Measurements from ENCODE around the gene CA14.
"Not testable (repeated sequence)": the region's sequence is repeated elsewhere in the genome, so short reads cannot be mapped to it uniquely, and the experiment has no call there.

Gene CA14

DNA sequence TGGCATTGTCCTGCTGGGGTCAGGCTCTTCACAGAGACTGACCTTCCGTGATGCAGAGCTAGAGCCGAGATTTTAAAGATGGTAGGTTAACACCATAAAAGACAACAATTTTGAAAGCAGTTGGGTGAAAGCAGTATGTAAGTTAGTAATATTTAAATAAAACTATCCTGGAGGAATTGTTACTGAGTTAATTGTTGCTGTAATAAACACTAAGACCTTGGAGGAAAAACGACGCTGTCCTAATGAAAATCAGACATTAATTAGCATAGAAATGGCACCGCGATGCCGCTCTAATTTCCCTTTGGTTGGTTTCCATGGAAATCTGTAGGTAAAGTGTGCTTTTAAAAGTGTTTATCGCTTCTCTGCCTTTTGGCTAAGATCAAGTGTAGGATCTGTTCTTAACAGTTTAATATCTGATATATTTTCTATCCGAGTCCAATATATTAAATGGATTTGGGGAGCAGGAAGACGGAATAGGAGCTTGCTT lies 20.9 kb upstream of the CA14 start:
- no peak for DNase-seq

DNA sequence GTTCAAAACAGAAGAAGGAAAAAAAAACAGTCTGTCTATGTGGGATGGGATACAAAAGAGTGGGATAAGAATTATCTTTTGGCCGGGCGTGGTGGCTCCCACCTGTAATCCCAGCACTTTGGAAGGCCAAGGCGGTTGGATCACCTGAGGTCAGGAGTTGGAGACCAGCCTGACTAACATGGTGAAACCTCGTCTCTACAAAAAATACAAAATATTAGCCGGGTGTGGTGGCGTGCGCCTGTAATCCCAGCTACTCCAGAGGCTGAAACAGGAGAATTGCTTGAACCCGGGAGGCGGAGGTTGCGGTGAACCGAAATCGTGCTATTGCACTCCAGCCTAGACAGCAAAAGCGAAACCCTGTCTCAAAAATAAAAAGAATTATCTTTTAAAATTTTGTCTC lies 20.4 kb upstream of the CA14 start:
- DNase-seq: not testable (repeated sequence)

DNA sequence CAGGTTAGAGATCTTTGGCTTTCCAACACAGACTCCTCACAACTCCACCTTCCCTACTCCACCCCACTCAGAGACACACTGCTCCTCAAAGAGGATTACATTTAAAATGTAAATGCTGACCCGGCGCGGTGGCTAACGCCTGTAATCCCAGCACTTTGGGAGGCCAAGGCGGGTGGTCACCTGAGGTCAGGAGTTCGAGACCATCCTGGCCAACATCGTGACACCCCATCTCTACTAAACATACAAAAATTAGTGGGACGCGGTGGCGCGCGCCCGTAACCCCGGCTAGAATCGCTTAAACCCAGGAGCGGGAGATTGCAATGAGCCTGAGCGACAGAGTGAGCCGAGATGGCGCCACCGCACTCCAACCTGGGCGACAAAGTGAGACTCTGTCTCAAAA lies 19.8 kb upstream of the CA14 start:
- DNase-seq: no peak

- DNase-seq: no peak
Observed at GRCh38 chr1:150243003-150243402, 14.6 kb upstream of the CA14 start.

GRCh38 chr1:150249936-150250335 lies 7.6 kb upstream of the CA14 start:
- no peak for DNase-seq

DNA sequence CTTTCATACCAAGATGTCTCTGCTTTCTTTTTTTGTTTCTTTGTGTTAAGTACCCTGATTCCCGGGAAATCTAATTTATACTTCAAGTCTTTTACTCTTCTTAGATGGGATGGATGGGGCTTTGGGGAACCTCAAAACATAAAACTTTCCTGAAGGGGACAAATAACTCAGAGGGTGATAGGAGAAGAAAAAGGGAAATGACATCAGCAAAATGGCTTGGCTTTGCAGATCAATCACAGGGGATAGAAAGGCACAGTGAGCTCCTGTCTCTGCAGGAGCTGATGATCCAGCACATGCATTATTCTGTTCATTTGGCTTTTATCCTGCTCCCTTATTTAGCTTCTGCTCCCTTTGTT lies 1.4 kb upstream of the CA14 start:
- DNase-seq: no peak

DNA sequence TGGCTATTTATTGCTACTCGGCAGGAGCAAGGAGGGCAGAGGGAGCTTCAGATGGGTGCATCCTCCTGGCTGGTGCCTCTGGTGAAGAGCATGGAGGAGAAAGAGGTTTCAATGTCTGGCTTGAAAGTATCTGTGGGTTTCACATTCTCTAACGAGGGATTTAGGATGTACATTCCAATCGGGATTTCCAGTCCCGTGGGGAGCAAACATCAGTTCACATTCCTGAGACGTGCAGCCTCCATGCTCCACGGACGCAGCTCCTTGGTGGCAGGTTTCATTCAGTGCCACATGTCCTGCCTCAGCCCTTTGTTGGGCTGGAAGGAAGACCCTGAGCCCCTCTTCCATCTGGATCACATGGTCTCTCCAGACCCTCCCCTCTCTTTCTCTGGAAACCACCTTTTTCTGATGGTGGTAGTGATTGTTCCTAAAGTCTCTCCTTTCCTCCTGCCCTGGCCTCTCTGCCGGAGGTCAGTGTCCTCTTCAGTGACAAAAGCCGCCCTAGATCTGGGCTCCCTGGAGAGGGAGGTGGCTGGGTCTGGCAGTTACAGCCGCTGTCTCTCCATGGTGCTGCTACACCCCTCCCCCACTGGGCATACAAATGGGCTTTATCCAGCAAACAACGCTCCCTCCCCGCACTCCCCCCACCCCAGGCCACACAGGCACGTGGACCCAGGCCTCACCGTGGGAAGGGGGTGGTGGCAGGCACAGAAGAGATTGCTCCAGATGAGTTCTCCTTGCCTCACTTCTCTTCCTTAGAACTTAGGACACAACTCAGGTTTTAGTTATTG lies 826 bp upstream of the CA14 start:
- DNase-seq: no peak

GRCh38 chr1:150259217-150259616 lies 1.6 kb downstream of the CA14 start:
- no peak for DNase-seq

GRCh38 chr1:150259758-150260669 lies 2.4 kb downstream of the CA14 start:
- DNase-seq: no peak

DNA sequence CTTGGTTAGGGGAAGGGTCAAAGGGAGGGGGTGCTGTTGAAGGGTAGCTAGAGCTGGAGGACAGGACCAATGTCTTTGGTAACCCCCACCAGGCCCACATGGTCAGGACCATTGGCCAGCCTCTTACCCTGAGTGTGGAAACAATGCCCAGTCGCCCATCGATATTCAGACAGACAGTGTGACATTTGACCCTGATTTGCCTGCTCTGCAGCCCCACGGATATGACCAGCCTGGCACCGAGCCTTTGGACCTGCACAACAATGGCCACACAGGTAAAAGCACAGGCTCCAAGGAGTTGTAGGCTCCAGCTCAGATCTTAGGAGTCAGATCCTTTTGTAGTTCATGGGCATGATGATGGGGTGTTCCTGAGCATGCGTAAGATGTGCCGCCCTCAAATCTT lies 3.8 kb downstream of the CA14 start:
- DNase-seq: no peak

DNA sequence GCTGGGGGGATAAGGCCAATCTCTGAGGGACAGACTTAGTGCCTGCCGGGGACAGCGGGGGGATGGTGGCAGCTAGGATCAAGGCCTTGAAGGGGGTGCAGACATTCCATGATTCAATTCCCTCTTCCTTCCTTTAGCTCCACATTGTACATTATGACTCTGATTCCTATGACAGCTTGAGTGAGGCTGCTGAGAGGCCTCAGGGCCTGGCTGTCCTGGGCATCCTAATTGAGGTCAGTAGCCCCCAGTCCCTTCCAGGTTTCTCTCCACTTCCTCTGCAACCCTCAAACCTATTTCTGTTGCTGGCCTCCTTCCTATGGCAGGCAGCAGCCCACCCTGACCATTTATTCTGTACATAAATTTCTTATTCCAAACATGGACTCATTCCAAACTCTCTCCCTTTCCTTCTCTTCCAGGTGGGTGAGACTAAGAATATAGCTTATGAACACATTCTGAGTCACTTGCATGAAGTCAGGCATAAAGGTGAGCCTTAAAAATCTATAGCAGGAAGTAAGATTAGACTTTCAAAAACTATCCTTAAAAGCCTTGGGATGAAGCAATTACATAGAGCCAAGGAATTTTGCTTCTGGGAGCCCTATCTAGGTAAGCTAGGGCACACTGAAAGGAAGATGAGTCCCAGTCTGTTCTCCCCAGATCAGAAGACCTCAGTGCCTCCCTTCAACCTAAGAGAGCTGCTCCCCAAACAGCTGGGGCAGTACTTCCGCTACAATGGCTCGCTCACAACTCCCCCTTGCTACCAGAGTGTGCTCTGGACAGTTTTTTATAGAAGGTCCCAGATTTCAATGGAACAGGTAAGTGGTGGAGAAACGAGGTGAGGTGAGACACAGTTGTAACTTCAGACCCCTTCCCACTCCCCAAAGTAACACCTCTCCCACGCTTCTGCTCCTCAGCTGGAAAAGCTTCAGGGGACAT lies 5.1 kb downstream of the CA14 start:
- no peak for DNase-seq

DNA sequence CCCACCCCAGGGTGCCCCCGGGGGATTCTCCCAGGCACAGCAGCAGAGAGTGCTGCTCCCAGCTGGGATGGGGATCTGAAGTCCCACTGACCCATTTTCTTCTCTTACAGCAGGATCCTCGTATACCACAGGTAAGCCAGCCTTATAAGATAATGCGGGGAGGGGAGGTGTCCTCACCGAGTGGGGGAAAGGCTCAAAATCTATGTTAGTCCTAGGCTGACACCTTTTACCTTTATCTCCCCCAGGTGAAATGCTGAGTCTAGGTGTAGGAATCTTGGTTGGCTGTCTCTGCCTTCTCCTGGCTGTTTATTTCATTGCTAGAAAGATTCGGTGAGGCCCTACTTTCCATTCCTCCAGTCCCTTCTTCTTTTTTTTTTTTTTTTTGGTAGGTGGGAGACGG lies 6.0 kb downstream of the CA14 start:
- DNase-seq: no peak

DNA sequence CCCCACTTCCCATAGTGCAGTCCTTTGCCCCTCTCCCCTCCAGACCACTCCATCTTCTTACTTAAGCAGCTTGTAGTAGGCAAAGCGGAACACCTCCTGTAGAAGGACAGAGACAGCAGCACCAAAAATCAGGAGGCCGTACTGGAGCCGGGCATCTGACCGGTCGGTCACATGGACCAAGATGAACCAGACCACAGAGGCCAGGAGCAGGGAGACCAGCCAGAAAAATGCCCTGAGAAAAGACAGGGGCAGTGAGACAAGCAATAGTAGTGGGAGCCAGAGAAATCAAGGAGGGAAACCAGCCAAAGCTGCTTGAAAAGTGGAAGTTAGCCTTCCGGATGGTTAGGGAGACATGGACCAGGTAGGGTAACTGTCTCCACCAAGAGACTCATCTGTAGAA lies 10.3 kb downstream of the CA14 start:
- no peak for DNase-seq

DNA sequence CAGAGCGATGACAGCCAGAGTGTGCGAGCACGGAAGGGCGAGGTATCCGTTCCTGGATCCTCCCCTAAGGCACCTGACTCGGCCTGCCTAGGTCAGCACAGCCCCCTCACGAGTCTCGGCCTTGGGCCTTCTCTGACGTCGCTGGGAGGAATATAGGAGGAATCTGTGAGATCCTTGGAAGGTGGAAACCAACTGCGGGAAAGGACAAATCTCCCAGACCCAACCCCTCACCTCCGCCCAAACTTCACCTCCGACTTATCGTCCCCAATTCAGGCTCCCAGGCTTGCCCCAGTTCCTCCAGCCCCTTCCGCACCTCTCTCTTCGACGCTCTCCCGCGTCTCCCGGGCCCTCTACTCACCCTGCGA lies 10.7 kb downstream of the CA14 start:
- DNase-seq: peak; percentile 54

GRCh38 chr1:150268705-150269403 lies 11.3 kb downstream of the CA14 start, which contains the start of gene APH1A:
Gene APH1A, minus strand, starts transcription at chr1:150269016. Its CDS starts 206 bp downstream, at chr1:150268810.
- DNase-seq: peak; percentile 97

DNA sequence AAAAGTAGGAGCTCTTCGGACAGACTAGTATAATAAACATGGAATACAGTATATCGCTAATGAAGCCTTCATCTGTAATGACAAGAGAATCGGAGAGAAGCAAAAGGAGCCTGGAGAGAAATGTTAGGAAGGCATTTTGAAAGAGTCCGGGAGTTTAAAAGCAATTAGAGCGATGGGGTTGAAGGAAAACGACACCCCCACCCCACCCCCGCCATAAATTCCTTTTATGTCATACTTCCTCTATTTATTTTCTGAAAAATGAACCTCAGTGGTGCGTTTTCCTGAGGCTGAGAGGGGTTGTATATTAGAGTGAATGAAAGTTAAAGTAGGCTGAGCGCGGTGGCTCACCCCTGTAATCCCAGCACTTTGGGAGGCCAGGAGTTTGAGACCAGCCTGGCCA lies 11.9 kb downstream of the CA14 start:
- no peak for DNase-seq

DNA sequence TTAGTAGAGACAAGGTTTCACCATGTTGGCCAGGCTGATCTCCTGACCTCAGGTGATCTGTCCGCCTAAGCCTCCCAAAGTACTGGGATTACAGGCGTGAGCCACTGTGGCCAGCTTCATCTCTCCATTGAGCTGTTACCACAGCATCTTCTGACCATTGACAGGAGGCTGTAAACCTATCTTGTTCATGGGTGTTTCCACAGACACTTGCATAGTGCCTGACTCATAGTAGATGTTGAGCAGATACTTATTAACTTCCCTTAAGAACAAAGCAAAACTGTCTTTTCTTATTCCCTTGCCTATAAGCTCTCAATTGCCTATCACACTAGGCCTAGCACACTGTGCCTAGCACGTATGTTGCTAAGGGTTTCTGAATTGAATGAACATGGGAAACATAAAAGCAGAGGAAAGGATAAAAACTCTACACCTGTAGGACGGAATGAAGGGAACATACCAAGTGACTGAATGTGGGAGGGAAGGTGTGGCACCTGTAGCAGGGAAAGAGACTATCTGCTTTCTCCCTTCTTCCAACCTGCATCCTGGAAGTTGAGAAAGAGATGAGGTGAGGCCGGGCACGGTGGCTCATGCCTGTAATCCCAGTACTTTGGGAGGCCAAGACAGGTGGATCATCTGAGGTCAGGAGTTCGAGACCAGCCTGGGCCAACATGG lies 13.9 kb downstream of the CA14 start:
- DNase-seq: no peak

DNA sequence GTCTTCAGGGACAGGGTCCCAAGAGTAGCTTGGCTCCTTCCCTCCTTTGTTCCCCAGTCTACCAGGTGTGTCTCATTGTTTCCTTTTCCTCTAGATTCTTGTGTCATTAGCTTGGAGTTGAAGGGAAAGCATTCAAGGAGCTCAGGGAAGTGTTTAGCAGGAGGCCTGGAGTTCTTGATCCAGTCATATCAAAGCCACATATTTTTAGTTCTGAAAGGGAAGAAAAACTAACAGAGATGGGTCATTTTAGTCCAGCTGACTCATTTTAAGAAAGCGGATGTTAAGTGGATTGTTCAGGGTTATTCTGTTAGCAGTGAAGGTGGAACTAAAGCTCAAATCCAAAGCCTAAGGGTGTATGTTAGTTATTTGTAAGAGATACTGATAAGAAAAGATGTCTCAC lies 15.7 kb downstream of the CA14 start:
- no peak for DNase-seq

DNA sequence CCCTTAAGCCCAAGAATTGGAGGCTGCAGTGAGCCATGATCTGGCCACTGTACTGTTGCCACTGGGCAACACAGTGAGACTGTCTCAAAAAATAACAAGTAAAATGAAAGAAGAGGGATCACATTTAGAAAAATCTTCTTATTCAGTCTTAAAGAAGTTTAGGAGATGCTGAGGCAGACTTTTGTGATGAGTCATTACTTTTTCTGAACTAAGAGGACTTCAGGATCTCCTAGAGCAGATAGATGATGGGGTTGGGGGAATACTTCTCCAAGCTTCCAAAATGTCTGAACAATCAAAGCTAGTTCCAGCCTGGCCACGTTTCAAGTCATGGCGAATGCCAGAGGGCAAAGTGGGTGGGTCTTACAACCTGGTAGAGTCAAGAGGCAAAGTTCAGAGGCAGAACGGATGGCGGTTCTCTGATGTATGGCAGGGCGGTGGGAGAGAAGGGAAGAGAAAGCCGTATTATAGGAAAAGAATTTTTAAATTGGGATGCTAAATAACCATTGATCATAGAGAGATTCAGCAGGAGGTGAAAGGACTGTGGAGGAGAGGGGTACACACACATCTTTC lies 22.6 kb downstream of the CA14 start:
- DNase-seq: no peak

- peak; percentile 83 for DNase-seq
Observed at GRCh38 chr1:150281221-150281757, 23.7 kb downstream of the CA14 start.
